HG03469 (cell line): Measurements from ENCODE around the gene ISG20L2.

Source experiments
- ATAC-seq: cut with Tn5 transposase; IDR thresholded peaks from one replicate; pipeline ENCODE4 v1.9.1; 2021; ENCODE audit warnings: mild to moderate bottlenecking, moderate library complexity, moderate number of reproducible peaks; ENCODE audit not compliant: unreplicated experiment

ISG20L2 gene

GRCh38 chr1:156742017-156742416 is 13.5 kb upstream of the ISG20L2 start:
- ATAC-seq, result no peak

GRCh38 chr1:156741481-156741983 is 13.0 kb upstream of the ISG20L2 start:
- ATAC-seq, result no peak

GRCh38 chr1:156740741-156741480 is 12.3 kb upstream of the ISG20L2 start, which contains the start of gene MRPL24:
TSS of gene MRPL24 (minus strand) at chr1:156741088. CDS start at chr1:156738704, 2,384 bp downstream.
- ATAC-seq, result peak; percentile 73

- no peak for ATAC-seq
Measured at GRCh38 chr1:156740237-156740740, 11.7 kb upstream of the ISG20L2 start.

GRCh38 chr1:156738916-156739315 is 10.3 kb upstream of the ISG20L2 start:
- no peak for ATAC-seq

- no peak for ATAC-seq
Measured at GRCh38 chr1:156738407-156738806, 9.8 kb upstream of the ISG20L2 start.

- no peak for ATAC-seq
Measured at GRCh38 chr1:156733989-156734584, 5.5 kb upstream of the ISG20L2 start.

- ATAC-seq, result peak; percentile 29
Measured at GRCh38 chr1:156727926-156728598, 504 bp downstream of the ISG20L2 start, which contains the start of gene METTL25B. TSS of gene METTL25B (plus strand) at chr1:156728469. CDS start at chr1:156729105, 636 bp downstream.

- ATAC-seq, result no peak
Measured at GRCh38 chr1:156727492-156727891, 1.1 kb downstream of the ISG20L2 start.

- no peak for ATAC-seq
Measured at GRCh38 chr1:156726549-156727226, 1.9 kb downstream of the ISG20L2 start.

GRCh38 chr1:156725683-156726280 is 2.8 kb downstream of the ISG20L2 start:
- ATAC-seq, result no peak

- no peak for ATAC-seq
Measured at GRCh38 chr1:156721535-156721934, 7.0 kb downstream of the ISG20L2 start.

- no peak for ATAC-seq
Measured at GRCh38 chr1:156721131-156721530, 7.4 kb downstream of the ISG20L2 start.

- ATAC-seq, result no peak
Measured at GRCh38 chr1:156717351-156717750, 11.2 kb downstream of the ISG20L2 start.

GRCh38 chr1:156714830-156715229 is 13.7 kb downstream of the ISG20L2 start:
- no peak for ATAC-seq

- no peak for ATAC-seq
Measured at GRCh38 chr1:156712626-156713025, 15.9 kb downstream of the ISG20L2 start.

- ATAC-seq, result no peak
Measured at GRCh38 chr1:156711011-156711817, 17.4 kb downstream of the ISG20L2 start.

GRCh38 chr1:156709757-156710489 is 18.6 kb downstream of the ISG20L2 start:
- ATAC-seq, result no peak

- ATAC-seq, result no peak
Measured at GRCh38 chr1:156709031-156709430, 19.5 kb downstream of the ISG20L2 start.
